Stimulated activated CD4-positive, alpha-beta T cell treated with anti-CD3 and anti-CD28 coated beads, Interleukin-4, amount 100 ng/mL, for 4 hours (primary cell): ENCODE measurements around the gene C4orf36.
"Not testable (repeated sequence)": the region's sequence is repeated elsewhere in the genome, so short reads cannot be mapped to it uniquely, and the experiment has no call there.

Source experiments
- DNase-seq, 2 experiments: peaks; one replicate each; pipeline ENCODE4 v3.0.0-alpha.2; 2020

C4orf36 gene

DNA sequence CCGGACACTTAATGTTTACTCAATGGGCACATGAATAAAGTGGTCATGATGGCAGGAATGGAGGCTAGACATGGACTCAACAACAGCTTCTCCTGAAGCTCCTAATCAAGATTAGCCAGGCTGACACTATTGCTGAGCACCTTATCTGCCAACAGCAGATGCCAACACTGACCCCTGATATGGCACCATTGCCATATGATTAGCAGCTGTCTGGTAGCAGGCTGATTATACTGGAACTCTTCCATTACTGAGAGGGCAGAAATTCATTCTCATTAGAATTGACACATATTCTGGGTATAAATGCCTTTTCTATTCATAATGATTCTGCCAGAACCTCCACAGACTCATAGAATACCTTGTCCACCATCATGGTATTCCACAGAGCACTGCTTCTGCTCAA is 24.2 kb upstream of the C4orf36 start:
- DNase-seq: no peak

DNA sequence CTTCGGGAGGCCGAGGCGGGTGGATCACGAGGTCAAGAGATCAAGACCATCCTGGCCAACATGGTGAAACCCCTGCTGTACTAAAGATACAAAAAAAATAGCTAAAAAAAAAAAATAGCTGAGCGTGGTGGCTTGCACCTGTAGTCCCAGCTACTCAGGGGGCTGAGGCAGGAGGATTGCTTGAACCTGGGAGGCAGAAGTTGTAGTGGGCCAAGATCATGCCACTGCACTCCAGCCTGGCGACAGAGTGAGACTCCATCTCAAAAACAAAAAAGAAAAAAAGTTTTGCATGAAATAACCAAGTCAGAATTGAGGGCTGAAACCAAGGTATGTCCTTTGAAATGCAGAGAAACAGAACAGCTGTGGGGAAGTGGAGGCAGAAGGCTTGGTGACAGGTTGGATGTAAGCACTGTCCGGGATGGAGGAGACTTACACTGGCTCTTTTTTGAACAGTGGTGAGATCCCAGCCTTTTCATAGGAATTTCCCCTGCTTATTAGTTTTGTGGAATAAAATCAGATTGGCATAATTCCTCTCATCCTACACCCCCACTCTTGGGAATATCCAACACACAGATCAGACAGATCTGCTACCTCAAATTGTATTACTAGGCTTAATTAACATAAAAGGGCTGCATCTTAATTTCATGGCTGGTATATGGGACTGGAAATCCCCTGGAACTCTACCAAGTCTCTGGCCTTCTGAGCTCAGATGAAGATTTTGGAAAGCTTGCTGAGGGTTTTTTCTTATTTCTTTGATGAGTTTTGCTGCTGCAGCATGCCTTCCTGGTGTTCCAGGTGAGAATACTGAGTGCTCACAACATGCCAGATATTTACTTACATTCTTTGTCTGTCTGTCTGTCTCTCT is 18.8 kb upstream of the C4orf36 start:
- DNase-seq: no peak

DNA sequence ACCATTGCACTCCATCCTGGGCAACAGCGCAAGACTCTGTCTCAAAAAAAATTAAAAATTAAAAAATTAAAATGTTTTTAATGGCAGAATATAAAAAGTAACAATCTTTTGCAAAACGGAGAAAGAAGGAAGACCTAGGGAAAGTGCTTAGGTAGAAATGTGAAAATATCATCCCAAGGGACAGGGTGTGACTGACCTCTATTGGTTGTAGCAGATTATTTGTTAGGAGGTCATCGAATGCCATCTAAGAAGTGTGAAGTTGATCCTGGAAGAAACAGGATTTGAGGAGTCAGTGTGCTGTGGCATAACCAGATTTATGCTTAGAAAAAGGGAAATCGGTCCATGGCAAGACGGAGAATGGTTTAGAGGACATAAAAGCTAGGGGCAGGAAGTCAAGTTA is 18.1 kb upstream of the C4orf36 start:
- DNase-seq: no peak

DNA sequence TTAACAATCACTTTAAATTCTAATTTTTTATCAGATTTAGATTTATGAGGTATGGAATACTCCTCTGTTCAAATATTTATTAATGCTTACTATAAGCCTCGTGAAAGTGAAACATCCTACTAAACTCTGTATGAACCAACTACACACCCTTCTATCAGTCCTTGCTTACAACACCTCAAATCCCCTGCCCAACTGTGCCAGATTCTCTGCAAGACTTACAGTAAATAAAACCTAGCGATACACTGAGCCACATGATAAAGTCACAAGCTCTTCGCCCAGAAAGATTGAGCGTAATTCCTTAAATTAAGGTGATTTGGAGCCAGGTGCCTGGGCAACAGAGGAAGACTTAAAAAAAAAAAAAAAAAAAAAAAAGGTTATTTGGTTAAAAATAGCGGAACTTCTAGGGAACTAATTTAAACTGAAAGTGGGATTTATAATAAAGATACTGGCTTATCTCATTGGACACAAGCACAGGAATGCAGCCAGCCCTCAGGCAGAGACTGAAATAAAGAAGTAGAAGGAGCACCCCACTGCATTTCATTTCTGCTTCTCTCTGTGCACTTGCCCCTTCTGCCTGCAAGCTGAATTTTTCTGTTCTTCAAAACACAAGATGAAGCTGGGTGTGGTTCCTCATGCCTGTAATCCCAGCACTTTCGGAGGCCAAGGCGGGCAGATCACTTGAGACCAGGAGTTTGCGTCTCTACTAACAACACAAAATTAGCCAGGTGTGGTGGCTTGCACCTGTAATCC is 17.5 kb upstream of the C4orf36 start:
- DNase-seq: no peak

DNA sequence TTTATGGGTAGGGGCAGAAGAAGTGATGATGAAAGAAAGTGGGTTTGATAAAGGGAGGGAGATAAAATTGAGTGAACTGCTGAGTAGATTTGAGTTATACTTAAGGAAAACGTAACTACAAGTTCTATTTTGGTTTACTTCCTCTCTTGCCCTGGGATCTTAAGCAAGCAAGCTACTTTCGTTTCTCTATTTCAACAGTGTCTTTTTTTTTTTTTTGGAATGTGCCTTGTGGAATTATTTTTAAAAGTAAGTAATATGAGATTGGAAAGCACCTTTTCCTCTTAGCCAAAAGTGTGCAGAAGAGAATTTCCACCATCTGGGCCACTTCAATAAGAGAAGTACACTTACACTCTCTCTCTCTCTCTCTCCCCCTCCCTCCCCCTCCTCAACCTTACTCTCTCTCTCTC is 16.0 kb upstream of the C4orf36 start:
- no peak for DNase-seq

DNA sequence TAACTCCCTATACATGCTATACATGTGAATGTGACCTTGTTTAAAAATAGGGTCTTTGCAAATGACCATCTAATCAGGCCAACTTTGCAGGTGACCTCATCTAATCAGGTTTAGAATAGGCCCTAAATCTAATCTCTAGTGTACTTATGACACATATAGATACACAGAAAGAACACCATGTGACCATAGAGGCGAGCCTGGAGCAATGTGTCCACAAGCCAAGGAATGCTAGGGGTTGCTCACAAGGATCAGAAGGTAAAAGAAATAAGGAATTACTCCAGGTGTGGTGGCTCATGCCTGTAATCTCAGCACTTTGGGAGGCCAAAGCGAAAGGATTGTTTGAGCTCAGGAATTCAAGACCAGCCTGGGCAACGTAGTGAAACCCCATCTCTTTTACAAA is 9.6 kb upstream of the C4orf36 start:
- no peak for DNase-seq

DNA sequence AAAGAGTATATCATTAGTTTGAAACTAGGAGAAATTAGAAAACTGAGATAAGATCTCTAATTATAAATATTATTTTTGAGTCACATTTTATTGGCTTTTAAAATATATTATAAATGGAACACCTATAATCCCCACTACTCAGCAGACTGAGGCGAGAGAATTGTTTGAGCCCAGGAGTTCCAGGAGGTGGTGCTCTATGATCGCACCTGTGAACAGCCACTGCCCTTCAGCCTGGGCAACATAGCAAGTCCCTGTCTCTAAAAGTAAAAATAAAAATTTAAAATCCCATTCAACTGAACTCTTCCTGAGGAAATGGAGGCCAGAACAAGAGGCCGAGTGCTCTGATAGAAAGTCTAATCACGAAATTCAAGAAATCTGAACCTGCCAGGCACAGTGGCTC is 6.3 kb upstream of the C4orf36 start:
- DNase-seq: no peak

DNA sequence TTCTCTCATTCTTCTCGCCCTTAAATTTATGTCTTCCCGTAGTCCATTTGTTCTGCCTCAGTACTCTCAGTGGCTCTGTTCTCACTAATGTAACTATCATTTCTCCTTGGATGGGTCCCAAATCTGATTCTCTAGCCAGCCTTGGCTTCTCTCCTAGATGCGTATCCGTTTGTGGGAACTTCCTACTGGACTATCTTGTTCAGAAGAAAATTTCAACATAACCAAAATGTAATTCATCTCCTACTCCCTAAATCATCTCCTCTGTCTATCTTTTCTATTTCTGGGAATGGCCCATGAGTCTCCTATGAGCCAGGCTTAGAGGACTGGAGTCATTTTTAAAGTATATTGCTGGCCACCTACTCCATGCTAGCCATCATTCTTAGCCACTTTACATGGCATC is 4.4 kb upstream of the C4orf36 start:
- DNase-seq: no peak

DNA sequence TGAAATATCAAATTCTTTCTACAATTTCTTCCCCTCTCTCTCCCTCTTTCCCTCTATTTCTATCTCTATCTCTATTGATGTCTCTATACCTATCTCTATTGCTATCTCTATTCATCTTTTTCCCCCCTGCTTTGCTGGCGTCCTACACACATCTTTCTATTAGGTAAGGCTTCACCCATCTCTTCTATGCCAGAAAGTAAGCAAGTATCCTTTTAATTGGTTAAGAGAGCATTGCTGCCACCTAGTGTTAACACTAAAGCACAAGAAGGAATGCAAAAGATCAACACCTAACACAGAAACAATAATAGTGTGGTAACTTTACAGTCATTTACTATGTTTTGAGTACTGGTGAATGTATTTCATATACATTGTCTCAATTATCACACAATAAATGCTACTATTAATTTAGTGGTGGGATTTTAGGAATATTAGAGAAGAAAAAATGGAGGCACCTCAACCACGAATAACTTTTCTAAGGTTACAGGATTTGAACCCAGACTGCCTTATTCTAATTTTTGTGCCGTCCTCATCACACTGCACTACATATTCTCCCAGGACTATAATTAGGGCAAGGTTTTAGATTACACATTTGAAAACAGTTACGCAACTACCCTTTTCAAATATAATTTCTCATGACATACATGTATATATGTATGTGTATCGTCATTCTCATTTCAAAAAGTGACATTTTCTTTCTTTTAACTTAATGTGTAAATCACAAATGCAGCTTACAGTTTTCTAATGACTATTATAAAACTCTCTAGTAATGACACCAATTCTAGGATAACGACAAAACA is 3.7 kb upstream of the C4orf36 start:
- DNase-seq: no peak

DNA sequence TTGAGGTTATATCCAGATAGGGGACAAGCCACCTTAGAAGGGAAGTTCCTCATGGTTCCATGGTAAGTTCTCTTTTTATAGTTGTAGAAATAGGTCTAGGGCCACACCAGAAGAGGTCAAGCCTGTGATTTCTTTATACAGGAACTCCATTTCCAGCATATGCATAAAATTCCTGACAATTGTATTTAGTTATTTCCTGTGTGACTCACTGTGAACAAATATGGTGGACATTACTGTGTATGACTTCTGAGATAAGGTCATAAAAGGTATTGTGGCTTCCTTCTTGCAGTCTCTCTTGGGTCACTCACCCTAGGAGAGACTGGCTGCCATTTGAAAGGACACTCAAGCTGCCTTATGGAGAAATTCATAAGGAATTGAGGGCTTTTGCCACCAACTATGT is 2.2 kb upstream of the C4orf36 start:
- no peak for DNase-seq

DNA sequence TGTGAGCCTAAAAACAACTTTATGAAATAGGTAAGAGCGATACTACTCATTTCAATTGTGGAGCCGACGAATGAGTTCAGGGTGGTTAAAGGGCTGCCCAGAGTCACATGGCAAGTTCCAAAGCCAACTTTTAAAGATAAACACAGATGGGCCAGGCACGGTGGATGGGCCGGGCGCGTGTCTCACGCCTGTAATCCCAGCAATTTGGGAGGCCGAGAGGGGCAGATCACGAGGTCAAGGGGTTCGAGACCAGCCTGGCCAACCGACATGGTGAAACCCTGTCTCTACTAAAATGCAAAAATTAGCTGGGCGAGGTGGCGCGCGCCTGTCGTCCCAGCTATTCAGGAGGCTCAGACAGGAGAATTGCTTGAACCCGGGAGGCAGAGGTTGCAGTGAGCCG is 914 bp upstream of the C4orf36 start:
- DNase-seq: no peak

DNA sequence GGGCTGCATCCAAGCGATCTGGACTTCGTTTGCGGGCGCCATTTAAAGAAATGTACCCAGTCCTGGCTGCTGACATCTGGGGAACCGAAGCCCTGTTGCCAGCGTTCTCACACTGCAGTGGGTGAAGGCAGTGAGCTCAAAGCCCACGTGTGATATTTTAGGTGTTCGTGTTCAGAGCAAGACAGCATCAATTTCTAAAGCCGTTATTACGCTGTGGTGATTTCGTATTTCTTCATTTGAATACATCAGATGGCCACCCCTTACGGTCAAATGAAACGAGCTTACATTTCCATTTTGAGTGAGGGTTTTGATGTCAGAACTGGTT is 376 bp upstream of the C4orf36 start:
- no peak for DNase-seq

DNA sequence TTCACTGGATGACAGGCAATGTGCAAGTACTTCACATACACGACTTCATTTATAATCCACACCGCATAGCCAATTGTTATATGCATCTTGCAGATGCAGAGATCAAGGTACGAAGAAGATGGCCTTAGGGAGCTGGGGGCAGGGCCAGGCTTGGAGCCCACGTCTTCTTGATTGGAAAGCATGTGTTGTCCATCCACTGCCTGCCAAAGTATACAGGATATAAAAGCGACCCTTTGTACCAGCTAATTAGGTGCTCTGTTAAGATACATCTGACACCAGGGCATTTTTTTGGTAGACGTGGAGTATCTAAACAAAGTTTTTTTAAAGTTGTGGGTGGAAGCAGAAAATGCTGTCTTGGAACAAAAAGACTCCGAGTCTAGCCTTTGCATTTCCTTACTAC is 1.4 kb downstream of the C4orf36 start:
- DNase-seq: no peak

DNA sequence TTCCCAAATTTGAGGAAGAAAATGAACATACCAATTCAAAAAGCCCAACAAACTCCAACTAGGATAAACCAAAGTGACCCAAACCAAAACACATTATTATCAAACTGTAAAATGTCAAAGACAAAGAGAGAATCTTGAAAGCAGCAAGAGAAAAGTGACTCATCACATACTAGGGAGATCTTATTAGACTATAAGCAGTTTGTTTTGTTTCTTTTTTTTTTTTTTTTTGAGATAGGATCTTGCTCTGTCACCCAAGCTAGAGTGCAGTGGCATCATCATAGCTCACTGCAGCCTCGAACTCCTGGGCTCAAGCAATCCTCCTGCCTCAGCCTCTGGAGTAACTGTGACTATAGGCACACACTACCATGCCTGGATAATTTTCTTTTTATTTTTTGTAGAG is 12.6 kb downstream of the C4orf36 start:
- no peak for DNase-seq

DNA sequence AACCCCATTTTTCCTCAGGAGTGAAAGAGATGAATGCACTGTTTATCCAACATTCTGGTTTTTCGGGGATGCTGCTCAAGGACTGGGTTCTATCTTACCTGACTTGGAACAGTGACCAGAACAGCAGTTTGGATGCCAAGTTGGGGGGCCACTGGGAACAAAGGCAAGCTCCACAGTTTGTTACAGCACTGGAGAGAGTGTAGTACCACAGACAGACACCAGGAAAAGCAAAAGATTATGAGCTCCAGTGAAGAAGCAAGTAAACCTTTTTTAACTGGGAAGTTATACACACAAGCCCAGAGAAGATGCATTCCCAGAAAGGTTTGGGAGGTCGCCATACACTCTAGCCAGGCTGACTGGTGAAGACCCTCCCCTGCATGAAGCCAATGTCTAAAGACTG is 13.6 kb downstream of the C4orf36 start:
- DNase-seq: no peak

DNA sequence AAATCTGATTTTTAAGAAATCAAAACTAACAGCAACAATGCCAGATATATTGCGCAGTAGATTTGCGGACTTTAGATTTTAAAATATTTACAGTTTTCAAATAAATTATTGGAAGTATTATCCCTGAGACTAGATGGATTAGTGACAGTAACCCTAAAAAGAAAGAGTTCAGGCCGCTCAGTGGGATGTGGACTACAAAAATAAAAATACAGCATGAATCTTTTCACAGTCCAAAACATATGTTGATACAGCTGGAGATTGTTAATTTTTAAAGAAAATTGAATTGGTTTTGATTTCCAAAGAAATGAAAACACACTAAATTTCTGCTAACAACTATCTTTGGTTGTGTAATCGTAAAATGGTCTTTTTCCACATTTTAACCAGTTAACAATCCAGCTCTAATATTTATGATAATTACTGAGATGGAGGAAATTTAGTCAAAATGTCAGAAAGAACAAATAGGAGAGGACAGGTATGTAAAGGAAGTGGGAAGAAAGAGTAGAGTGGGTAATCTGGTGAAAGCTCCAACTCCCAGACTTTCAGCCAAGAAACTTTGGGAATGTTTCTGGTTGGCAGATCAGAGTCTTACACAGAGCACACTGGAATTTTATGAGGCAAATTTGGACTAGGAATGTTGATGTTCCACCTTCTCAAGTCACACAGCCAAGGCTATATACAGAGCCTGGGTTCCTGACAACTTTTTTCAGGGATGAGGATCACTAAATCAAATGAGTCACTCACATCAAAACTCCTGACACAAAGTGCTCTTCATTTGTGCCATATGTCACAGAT is 15.1 kb downstream of the C4orf36 start:
- DNase-seq: no peak

DNA sequence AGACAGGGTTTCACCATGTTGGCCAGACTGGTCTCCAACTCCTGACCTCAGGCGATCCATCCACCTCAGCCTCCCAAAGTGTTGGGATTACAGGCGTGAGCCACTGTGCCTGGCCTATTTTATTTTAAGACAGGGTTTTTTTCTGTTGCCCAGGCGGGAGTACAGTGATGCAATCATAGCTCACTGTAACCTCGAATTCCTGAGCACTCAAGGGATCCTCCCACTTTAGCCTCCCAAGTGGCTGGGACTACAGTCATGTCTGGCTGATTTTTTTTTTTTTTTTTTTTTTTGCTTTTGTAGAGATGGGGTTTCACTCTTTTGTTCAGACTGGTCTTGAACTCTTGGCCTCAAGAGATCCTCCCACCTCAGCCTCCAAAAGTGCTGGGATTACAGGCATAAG is 16.8 kb downstream of the C4orf36 start:
- not testable (repeated sequence) for DNase-seq

DNA sequence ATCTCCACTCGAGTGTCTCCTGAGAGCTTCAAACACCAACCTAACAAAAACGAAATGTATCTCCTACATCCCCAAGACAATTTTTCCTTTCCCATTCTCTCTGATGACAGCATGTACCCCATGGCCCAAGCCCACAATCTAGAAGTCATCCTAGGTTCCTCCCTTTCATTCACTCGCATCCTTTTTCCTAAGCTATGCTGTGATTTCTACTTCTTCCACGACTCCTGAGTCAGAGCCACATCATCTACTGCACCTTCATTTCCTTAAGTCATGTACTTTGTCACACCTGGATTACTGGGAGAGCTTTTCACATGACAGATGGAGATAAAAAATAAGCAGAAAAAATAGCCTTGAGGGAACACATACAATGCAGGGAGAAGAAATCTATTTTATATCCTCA is 20.1 kb downstream of the C4orf36 start:
- DNase-seq: no peak

DNA sequence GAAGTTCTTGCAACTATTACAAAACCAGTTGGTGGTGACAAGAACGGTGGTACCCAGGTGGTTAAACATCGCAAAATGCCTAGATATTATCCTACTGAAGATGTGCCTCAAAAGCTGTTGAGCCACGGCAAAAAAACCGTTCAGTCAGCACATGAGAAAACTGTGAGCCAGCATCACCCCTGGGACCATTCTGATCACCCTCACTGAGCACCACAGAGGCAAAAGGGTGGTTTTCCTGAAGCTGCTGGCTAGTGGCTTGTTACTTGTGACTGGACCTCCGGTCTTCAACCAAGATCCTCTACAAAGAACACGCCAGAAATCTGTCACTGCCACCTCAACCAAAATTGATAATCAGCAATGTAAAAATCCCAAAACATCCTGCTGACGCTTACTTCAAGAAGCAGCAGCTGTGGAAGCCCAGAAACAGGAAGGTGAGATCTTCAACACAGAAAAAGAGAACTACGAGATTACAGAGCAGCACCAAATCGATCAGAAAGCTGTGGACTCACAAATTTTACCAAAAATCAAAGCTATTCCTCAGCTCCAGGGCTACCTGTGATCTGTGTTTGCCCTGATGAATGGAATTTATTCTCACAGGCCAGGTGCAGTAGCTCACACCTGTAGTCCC is 21.7 kb downstream of the C4orf36 start:
- DNase-seq: no peak

DNA sequence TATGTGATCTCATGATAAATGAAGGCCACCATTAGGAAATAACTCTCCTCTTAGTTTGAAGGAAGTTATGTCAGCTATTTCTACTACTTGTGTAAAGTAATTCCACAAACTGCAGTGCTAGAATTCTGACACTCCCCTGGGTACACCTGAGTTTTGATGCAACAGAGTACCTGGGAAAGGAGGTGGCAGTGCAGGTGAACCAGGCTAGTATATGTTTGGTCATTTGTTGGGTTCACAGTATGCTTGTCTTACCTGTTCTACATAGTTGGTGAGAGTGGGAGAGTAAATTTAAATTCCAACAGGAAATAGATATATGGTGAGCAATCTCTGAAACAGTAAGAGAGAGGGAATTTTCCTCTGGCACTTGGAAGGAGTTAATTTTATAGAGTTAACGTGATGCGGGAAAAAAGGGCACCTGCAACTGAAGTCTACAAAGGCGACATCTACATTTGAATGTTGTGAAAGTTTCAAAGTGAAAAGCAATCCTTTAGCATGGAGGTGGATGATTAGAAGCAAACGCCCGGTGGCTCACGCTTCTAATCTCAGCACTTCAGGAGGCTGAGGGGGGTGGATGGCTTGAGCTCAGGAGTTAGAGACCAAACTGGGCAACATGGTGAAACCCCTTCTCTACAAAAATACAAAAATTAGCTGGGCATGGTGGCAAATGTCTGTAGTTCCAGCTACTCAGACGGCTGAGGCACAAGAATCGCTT is 34.7 kb downstream of the C4orf36 start:
- DNase-seq: no peak

DNA sequence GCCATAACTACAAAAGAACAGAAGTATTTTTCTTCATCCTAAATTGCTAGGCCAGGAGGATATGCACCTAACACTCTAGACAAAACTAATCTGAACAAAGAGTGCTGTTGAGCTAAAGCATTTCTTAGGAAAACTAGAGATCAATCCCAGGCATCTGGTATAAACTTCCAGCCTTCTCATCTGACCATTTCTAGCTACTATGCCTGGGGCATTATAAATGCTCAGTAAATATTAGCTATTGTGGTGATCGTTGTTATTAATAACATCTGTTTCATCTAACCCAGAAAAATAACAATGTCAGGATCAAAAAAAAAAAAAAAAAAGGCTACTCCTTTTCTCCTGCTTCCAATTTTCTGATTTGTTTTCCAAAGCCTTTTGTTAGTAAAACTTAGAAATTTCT is 35.3 kb downstream of the C4orf36 start:
- no peak for DNase-seq

DNA sequence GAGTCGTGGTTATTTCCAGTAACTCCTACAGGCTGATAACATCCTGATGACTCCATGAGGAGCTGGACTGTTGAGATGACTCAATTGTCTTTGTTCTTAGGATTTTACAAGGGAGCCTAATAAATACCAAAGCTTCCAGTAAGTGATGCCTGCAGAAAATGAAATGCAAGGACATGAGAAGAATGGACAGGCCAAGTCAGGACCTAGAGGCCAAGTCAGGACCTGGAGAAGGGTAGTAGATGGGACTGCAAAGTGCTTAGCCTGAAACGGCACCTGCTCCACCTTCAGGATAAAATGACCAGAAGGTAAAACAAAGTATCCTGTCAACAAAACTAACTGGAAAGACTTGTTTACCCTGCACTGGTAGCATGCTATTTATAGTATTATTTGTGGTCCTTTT is 36.6 kb downstream of the C4orf36 start:
- no peak for DNase-seq
